Heart left ventricle (tissue), 13 donors: ENCODE data around the gene ERGIC1.

ENCODE experiments used
- CTCF ChIP-seq, 12 donors: fragments of 200-600 bp; sonication (generic) in 4 of 12; IDR thresholded peaks; one replicate each; pipeline versions ENCODE4 v1.5.0 to v1.8.0; 2018 to 2022; ENCODE audit warnings: antibody characterized with exemption in 12 of 12, mild to moderate bottlenecking in 5 of 12
- POLR2A ChIP-seq, 2 donors: fragments of 450-650 bp; IDR thresholded peaks; one replicate each; pipeline ENCODE4 v1.6.1; 2017; ENCODE audit warnings: antibody characterized with exemption in 2 of 2, mild to moderate bottlenecking in 2 of 2, moderate library complexity in 2 of 2
- donor health status: ischemic (EF 13 %, LVEDD 7.1; RV severe dilation, severe dysfunction).
- donor health status: DM: no; HTN: yes; CAD: no.
- donor health status: DM: no; HTN: no; CAD: no.
- donor health status: ischemic (EF 25% LVEDD 6.9; RV normal size, moderate dysfunction).
- donor health status: ischemic (EF 25% LVEDD 5.7; RV mildly dilated, moderate dysfunction).
- donor health status: ischemic (EF 35%, LVEDD 5.7; RV mildly dilated, moderate dysfunction).
- donor health status: nonischemic (EF 11% LVEDD 7.7; RV severe dilation, severe dysfunction).
- donor health status: DM: yes; HTN: yes; CAD: no.
- donor health status: PGD.
- donor health status: ischemic (EF 29% LVEDD 5.4; RV normal size, mild dysfunction).
- donor health status: nonischemic (EF 23%, LVEDD 6.1; RV moderate dilation, normal function).

GRCh38 chr5:172902497-172903472, 68.7 kb downstream of the ERGIC1 start:
- peak; percentile 18 to 71 (median 58) for TF ChIP-seq CTCF (IDR thresholded peaks at IDR 0.05)
- TF ChIP-seq POLR2A (IDR thresholded peaks at IDR 0.05) = no peak
